WERI-Rb-1 (cell line): ENCODE measurements around the gene PIP5K1C.
A peak's percentile ranks its signal among the peaks of the same experiment; 100 is the strongest.

Experiments
- DNase-seq: peaks from one replicate; pipeline ENCODE4 v3.0.0-alpha.2; 2020
- H3K27ac ChIP-seq: fragments of 250-450 bp; sonication (Bioruptor Pico); 2 replicates; pipeline ENCODE4 v1.5.1; 2020; ENCODE audit warnings: mild to moderate bottlenecking, moderate library complexity
- H3K27me3 ChIP-seq: fragments of 250-450 bp; sonication (Bioruptor Pico); 2 replicates; pipeline ENCODE4 v1.5.1; 2021; ENCODE audit warnings: mild to moderate bottlenecking, low read depth, moderate library complexity; ENCODE audit not compliant: insufficient read depth, severe bottlenecking
- H3K36me3 ChIP-seq: fragments of 250-450 bp; sonication (Bioruptor Pico); 2 replicates; pipeline ENCODE4 v1.5.1; 2020; ENCODE audit warnings: mild to moderate bottlenecking, moderate library complexity
- H3K4me3 ChIP-seq: 2 replicates; pipeline ENCODE4 v1.5.1; 2011; ENCODE audit warnings: low read depth, mild to moderate bottlenecking, control low read depth, low read length
- H3K9me3 ChIP-seq: fragments of 250-450 bp; sonication (Bioruptor Pico); 2 replicates; pipeline ENCODE4 v1.5.1; 2021; ENCODE audit warnings: mild to moderate bottlenecking, moderate library complexity; ENCODE audit not compliant: severe bottlenecking
- TF ChIP-seq, protein P1 (sequence below): IDR thresholded peaks from 2 replicates; pipeline ENCODE4 v1.5.1; 2011; ENCODE audit warnings: low read depth, mild to moderate bottlenecking, control low read depth, inconsistent platforms, low read length

PIP5K1C gene

DNA sequence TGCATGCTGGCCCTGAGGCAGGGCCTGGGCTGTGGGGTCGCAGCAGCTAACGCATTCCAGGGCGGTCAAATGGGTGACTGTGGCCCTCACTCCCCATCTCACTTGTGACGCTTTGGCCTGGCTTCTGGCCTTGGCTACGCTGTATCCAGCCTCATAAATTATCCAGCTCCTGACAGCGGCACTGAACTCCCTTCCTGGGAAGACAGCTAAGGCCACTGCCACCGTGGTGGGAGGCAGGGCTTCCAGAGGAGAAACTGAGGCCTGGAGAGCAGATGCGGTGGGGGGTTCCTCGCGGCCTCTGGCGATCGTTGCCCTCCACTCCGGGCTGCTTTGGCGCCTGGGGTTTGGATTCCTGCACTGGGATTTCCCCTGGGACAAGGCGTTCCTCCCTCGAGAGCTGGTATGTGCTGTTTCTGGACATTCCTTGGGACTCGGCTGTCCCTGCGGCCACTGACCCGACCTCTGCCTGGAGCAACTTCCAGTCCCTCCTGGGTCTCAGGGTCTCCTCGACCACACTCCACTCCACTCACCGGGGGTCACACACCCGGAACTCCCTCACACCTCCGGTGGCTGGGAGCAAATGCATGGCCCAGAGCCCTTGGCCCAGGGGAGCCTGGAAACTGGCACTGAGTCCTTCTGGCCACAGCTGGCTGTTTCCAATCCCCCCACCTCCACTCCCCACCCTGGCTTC is 97.0 kb downstream of the PIP5K1C start:
- H3K27ac ChIP-seq, result no peak overlapping the region
- no peak for DNase-seq
- no peaks in the 10 kb centered on the region for H3K9me3 ChIP-seq
- TF ChIP-seq, protein P1, sequence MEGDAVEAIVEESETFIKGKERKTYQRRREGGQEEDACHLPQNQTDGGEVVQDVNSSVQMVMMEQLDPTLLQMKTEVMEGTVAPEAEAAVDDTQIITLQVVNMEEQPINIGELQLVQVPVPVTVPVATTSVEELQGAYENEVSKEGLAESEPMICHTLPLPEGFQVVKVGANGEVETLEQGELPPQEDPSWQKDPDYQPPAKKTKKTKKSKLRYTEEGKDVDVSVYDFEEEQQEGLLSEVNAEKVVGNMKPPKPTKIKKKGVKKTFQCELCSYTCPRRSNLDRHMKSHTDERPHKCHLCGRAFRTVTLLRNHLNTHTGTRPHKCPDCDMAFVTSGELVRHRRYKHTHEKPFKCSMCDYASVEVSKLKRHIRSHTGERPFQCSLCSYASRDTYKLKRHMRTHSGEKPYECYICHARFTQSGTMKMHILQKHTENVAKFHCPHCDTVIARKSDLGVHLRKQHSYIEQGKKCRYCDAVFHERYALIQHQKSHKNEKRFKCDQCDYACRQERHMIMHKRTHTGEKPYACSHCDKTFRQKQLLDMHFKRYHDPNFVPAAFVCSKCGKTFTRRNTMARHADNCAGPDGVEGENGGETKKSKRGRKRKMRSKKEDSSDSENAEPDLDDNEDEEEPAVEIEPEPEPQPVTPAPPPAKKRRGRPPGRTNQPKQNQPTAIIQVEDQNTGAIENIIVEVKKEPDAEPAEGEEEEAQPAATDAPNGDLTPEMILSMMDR, result no peak
- no peaks in the 10 kb centered on the region for H3K36me3 ChIP-seq
- no peaks in the 10 kb centered on the region for H3K27me3 ChIP-seq
- H3K4me3 ChIP-seq, result no peak overlapping the region

DNA sequence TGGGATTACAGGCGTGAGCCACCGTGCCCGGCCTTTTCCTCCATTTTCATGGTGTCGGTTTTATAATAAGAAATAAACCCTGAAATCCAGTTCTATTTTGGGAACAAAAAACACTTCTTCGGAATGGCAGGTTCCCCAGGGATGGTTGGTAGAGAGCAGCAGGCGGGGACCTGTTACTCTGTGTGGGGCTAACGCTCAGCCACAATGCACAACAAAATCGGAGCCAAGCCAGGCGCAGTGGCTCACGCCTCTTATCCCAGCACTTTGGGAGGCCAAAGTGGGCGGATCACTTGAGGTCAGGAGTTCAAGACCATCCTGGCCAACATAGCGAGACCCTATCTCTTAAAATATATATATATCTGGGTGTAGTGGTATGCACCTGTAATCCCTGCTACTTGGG is 99.2 kb downstream of the PIP5K1C start:
- TF ChIP-seq, protein P1, result no peak
- DNase-seq, result no peak
- Histone ChIP-seq H3K27me3 (no peaks in the 10 kb centered on the region), H3K27ac (no peak overlapping the region), H3K36me3 (no peaks in the 10 kb centered on the region), H3K4me3 (no peak overlapping the region), H3K9me3 (no peaks in the 10 kb centered on the region)

DNA sequence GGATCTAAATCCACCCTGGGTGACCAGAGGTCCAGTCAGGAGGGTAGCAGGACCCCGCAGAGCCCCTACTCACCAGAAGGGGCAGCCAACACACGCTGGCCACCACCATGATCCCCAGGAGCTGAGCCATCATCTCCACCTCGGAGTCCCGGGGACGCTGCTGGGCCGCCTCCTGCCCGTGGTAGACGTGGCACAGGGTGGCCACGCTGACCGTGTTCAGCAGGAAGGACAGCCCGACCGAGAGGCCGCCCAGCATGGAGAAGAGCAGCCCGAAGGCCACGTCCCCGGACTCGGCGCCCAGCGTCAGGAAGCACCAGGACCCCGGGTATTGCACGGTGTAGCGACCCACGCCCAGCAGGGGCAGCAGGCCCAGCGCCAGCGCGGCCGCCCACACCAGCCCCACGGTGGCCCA is 100.5 kb downstream of the PIP5K1C start:
- H3K27me3 ChIP-seq, result no peaks in the 10 kb centered on the region
- H3K36me3 ChIP-seq, result no peaks in the 10 kb centered on the region
- DNase-seq, result no peak
- TF ChIP-seq, protein P1, result peak; percentile 55
- no peak overlapping the region for H3K4me3 ChIP-seq
- no peak overlapping the region for H3K27ac ChIP-seq
- no peaks in the 10 kb centered on the region for H3K9me3 ChIP-seq

DNA sequence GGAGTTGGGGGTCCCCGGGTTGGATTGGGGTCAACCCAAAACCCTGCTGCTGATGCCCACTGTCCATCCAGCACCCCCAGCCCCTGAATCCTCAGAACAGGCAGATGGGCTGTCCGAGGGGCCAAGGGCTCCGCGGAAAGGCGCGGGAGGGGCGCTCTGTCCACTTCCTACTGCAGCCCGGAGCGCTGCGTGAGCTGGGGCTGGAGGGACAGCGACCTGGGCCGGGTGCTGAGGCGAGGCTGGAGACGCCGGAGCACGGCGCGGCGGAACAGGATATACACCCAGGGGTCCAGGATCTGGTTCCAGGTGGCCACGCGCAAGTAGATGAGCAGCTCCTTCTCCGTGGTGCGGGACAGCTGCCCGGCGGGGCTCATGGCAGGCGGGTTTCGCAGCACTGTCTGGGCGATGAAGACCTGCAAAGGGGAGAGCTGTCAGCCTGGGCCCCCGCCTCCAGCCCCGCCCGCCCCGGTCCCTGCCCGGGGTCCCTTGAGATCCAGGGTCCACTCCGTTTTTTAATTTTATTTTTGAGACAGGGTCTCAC is 104.7 kb downstream of the PIP5K1C start:
- H3K4me3 ChIP-seq, result no peak overlapping the region
- no peak overlapping the region for H3K27ac ChIP-seq
- no peaks in the 10 kb centered on the region for H3K27me3 ChIP-seq
- TF ChIP-seq, protein P1, result no peak
- no peaks in the 10 kb centered on the region for H3K36me3 ChIP-seq
- DNase-seq, result no peak
- H3K9me3 ChIP-seq, result peaks cover 9% of the 10 kb centered on the region

DNA sequence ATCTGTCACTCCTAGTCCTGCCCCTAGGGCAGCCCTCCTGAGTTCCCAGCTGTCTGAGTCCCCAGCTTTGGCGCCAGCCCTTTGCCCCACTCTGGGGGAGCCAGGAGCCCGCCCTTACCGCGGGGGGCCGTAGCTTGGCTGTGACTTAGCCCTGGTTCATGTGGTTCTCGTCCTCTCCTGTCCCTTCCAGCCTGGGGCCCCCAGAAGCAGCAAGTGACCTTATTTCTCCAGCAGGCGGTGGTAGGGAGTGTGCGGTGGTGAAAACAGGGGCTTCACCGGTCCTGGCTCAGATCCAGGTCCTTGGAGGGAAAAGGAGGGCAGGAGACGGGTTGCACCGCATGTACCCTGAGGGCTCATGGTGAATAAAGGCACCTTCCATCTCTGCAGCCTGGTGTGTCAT is 107.1 kb downstream of the PIP5K1C start:
- Histone ChIP-seq H3K27me3 (no peaks in the 10 kb centered on the region), H3K4me3 (no peak overlapping the region)
- DNase-seq, result no peak

More for the DNA sequence above, 107.1 kb downstream of the PIP5K1C start:
- TF ChIP-seq, protein P1, result no peak
- Histone ChIP-seq H3K27ac (no peak overlapping the region), H3K36me3 (no peaks in the 10 kb centered on the region), H3K9me3 (peaks cover 12% of the 10 kb centered on the region)
